Activated CD8-positive, alpha-beta T cell treated with anti-CD3 and anti-CD28 coated beads for 36 hours (primary cell): ENCODE measurements around the gene TTC23. TPM values are rescaled to one million over a fixed set of nuclear protein-coding genes. Genes with fewer than 3 reads are reported as not detected.

Experiments
- ATAC-seq: fragments of 200-7000 bp; cut with Tn5 transposase; one replicate; pipeline ENCODE4 v1.10.0; 2021; ENCODE audit warnings: mild to moderate bottlenecking, moderate library complexity
- CTCF ChIA-PET: fragments of 350-600 bp; sonication (Branson Sonifier 250); formaldehyde crosslinking; loops from one replicate; lab custom pipeline; 2021; ENCODE audit warnings: antibody characterized with exemption; lab: Charles Lee
- POLR2A ChIA-PET: fragments of 350-600 bp; sonication (Branson Sonifier 250); formaldehyde crosslinking; loops from one replicate; lab custom pipeline; 2021; ENCODE audit warnings: antibody characterized with exemption; lab: Charles Lee
- DNase-seq: peaks from one replicate; pipeline ENCODE4 v3.0.0-alpha.2; 2020
- H3K27ac Mint-ChIP-seq: one replicate; pipeline ENCODE4 v1.8.0; 2021; ENCODE audit warnings: mild to moderate bottlenecking, mixed read lengths
- H3K27me3 Mint-ChIP-seq: one replicate; pipeline ENCODE4 v1.8.0; 2021; ENCODE audit warnings: mixed read lengths
- H3K36me3 Mint-ChIP-seq: one replicate; pipeline ENCODE4 v1.8.0; 2021; ENCODE audit warnings: low read depth, mixed read lengths
- H3K4me1 Mint-ChIP-seq: one replicate; pipeline ENCODE4 v1.8.0; 2021; ENCODE audit warnings: low read depth, mixed read lengths
- H3K4me3 Mint-ChIP-seq: one replicate; pipeline ENCODE4 v1.8.0; 2021; ENCODE audit warnings: mild to moderate bottlenecking, moderate library complexity, mixed read lengths
- H3K9me3 Mint-ChIP-seq: one replicate; pipeline ENCODE4 v1.8.0; 2021; ENCODE audit warnings: mixed read lengths
- intact Hi-C: fragments of 100-400 bp; cut with micrococcal nuclease; formaldehyde crosslinking; loops from one replicate; pipeline ENCODE4 v1.10.0; 2022
- total RNA-seq, 2 experiments: library from RNA; stranded (reverse); gene quantifications; one replicate each; pipeline ENCODE4 v1.2.3, GENCODE V29; 2021
- TF ChIP-seq, protein P1 (sequence below): fragments of 200-600 bp; IDR thresholded peaks from one replicate; pipeline ENCODE4 v1.8.0; 2022; ENCODE audit warnings: antibody characterized with exemption, mild to moderate bottlenecking

TTC23 gene
- total RNA-seq, 2 experiments from 2014 or later, result 4.3 to 4.4 TPM

DNA sequence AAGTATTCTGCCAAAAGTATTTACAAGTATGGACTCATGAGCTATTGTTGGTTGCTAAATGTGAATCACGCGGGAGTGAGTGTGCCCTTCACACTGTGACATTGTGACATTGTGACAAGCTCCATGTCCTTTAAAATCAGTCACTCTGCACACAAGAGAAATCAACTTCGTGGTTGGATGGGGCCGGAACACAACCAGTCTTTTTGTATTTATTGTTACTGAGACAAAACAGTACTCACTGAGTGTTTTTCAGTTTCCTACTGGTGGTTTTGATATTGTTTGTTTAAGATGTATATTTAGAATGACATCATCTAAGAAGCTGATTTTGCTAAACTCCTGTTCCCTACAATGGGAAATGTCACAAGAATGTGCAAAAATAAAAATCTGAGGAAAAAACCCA is 114.2 kb downstream of the TTC23 start:
- no peaks in the 10 kb centered on the region for H3K36me3 Mint-ChIP-seq
- H3K27me3 Mint-ChIP-seq, result no peaks in the 10 kb centered on the region
- TF ChIP-seq, protein P1, sequence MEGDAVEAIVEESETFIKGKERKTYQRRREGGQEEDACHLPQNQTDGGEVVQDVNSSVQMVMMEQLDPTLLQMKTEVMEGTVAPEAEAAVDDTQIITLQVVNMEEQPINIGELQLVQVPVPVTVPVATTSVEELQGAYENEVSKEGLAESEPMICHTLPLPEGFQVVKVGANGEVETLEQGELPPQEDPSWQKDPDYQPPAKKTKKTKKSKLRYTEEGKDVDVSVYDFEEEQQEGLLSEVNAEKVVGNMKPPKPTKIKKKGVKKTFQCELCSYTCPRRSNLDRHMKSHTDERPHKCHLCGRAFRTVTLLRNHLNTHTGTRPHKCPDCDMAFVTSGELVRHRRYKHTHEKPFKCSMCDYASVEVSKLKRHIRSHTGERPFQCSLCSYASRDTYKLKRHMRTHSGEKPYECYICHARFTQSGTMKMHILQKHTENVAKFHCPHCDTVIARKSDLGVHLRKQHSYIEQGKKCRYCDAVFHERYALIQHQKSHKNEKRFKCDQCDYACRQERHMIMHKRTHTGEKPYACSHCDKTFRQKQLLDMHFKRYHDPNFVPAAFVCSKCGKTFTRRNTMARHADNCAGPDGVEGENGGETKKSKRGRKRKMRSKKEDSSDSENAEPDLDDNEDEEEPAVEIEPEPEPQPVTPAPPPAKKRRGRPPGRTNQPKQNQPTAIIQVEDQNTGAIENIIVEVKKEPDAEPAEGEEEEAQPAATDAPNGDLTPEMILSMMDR, result no peak
- H3K27ac Mint-ChIP-seq, result no peak overlapping the region
- H3K4me1 Mint-ChIP-seq, result peaks cover 2% of the 10 kb centered on the region
- ChIA-PET POLR2A (no interaction called here), CTCF (no interaction called here)
- ATAC-seq, result no peak
- H3K9me3 Mint-ChIP-seq, result no peaks in the 10 kb centered on the region
- intact Hi-C loops, result no loop called here
- no peak overlapping the region for H3K4me3 Mint-ChIP-seq
- peak; percentile 7 for DNase-seq

DNA sequence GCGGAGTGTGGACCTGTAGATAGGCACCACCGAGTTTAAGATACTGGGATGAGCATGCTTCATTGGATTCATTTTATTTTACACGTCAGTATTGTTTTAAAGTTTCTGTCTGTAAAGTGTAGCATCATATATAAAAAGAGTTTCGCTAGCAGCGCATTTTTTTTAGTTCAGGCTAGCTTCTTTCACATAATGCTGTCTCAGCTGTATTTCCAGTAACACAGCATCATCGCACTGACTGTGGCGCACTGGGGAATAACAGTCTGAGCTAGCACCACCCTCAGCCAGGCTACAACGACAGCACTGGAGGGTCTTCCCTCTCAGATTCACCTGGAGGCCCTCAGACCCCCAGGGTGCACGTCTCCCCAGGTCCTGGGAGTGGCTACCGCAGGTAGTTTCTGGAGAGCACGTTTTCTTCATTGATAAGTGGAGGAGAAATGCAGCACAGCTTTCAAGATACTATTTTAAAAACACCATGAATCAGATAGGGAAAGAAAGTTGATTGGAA is 115.0 kb downstream of the TTC23 start:
- DNase-seq, result no peak
- H3K4me3 Mint-ChIP-seq, result no peak overlapping the region
- ChIA-PET POLR2A (no interaction called here), CTCF (no interaction called here)
- H3K9me3 Mint-ChIP-seq, result no peaks in the 10 kb centered on the region
- no peak overlapping the region for H3K27ac Mint-ChIP-seq
- peaks cover 2% of the 10 kb centered on the region for H3K4me1 Mint-ChIP-seq
- intact Hi-C loops, result no loop called here
- H3K36me3 Mint-ChIP-seq, result no peaks in the 10 kb centered on the region
- H3K27me3 Mint-ChIP-seq, result no peaks in the 10 kb centered on the region
- TF ChIP-seq, protein P1, result no peak
- no peak for ATAC-seq

GRCh38 chr15:99132634-99133287 is 116.6 kb downstream of the TTC23 start:
- no peak for ATAC-seq
- intact Hi-C loops, result no loop called here
- ChIA-PET POLR2A (no interaction called here), CTCF (no interaction called here)
- Mint-ChIP-seq H3K27ac (no peak overlapping the region), H3K27me3 (no peaks in the 10 kb centered on the region), H3K36me3 (no peaks in the 10 kb centered on the region), H3K9me3 (no peaks in the 10 kb centered on the region), H3K4me1 (peaks cover 2% of the 10 kb centered on the region), H3K4me3 (no peak overlapping the region)
- DNase-seq, result no peak
- TF ChIP-seq, protein P1, result no peak

- Mint-ChIP-seq H3K4me1 (peaks cover 2% of the 10 kb centered on the region), H3K36me3 (no peaks in the 10 kb centered on the region), H3K27ac (no peak overlapping the region), H3K4me3 (no peak overlapping the region), H3K9me3 (no peaks in the 10 kb centered on the region), H3K27me3 (no peaks in the 10 kb centered on the region)
- DNase-seq (no peak), ATAC-seq (no peak)
- TF ChIP-seq, protein P1, result no peak
- CTCF ChIA-PET, result no interaction called here
- intact Hi-C loops, result no loop called here
- POLR2A ChIA-PET, result no interaction called here
These were observed 117.3 kb downstream of the TTC23 start for GRCh38 chr15:99132122-99132521.

- H3K4me3 Mint-ChIP-seq, result no peak overlapping the region
- ChIA-PET POLR2A (no interaction called here), CTCF (no interaction called here)
- H3K4me1 Mint-ChIP-seq, result peaks cover 2% of the 10 kb centered on the region
- H3K27ac Mint-ChIP-seq, result no peak overlapping the region
- no peaks in the 10 kb centered on the region for H3K27me3 Mint-ChIP-seq
- intact Hi-C loops, result no loop called here
- no peak for ATAC-seq
- H3K9me3 Mint-ChIP-seq, result no peaks in the 10 kb centered on the region
- TF ChIP-seq, protein P1, result no peak
- no peaks in the 10 kb centered on the region for H3K36me3 Mint-ChIP-seq
- no peak for DNase-seq
These were observed 117.8 kb downstream of the TTC23 start for GRCh38 chr15:99131441-99132023.
